ENCODE data around the gene CPT2. TPM values are rescaled to one million over a fixed set of nuclear protein-coding genes. Genes with fewer than 3 reads are reported as not detected.

CPT2 gene
- total RNA-seq, 1 donor from 2014 or later = 15.5 TPM

- no peak overlapping the region for H3K4me3 Mint-ChIP-seq
- H3K27ac Mint-ChIP-seq = no peak overlapping the region
- no peak for DNase-seq (ENCODE audit: low spot score in 2 of 2, unreplicated experiment in 2 of 2)
- no peaks in the 10 kb centered on the region for H3K9me3 Mint-ChIP-seq
- H3K4me1 Mint-ChIP-seq = peaks cover 4% of the 10 kb centered on the region
- TF ChIP-seq CTCF (IDR thresholded peaks at IDR 0.05; ENCODE audit: unreplicated experiment) = no peak
- no peaks in the 10 kb centered on the region for H3K36me3 Mint-ChIP-seq
- H3K27me3 Mint-ChIP-seq (ENCODE audit: low read depth) = peaks cover 26% of the 10 kb centered on the region
Observed at GRCh38 chr1:53174971-53175913, 21.4 kb upstream of the CPT2 start.

DNA sequence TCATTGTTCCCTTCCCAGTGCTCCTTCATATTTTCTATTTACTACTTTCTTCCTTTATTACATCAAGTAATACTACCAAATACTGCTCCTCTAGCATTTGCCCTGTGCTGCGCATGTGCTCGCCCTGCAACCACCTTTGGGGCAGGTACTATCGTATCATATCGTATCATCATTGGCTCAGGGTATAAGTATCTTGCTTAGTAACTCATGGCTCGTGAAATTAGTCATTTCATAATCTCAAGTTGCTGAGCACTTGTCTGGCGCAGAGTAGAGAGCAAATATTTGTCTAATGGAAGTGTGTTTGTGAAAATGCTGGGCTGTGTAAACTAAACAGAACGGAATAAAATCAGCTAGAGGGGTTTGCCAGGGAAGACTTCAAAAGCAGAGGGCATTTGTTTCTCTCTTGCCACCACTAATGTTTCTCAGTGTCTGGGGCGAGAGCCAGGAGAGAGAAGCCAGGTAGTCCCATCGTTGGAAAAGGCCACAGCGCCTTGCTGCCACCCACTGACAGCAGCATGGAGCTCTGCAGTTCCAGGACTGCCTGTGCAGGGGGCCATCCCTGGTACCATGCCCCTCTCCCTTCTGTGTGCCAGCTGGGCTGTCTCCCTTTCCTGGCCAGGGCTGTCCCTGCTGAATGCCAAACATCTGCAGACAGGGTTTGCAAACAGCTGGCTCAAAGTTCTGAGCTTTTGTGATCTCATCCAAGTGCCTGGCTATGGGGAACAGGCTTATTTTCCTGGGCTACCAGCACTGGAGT is 20.0 kb upstream of the CPT2 start:
- no peak for DNase-seq (ENCODE audit: low spot score in 2 of 2, unreplicated experiment in 2 of 2)
- TF ChIP-seq CTCF (IDR thresholded peaks at IDR 0.05; ENCODE audit: unreplicated experiment) = no peak
- H3K27me3 Mint-ChIP-seq (ENCODE audit: low read depth) = peaks cover 28% of the 10 kb centered on the region

DNA sequence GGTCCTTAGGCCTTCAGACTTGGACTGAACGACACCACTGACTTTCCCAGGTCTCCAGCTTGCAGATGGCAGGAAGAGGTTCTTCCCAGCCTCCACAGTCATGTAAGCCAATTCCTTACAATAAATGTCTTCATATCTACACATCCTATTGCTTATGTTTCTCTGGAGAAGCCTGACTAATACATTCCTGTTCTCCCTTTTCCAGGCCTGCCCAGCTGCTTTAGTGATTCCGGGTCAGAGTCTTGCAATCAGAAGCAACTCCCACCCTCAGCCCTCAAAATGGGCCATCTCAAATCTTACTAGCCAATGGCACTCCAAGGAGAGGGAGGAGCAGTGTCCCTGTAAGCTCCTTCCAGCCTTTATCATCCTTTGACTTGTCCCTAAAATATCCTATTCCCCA is 16.4 kb upstream of the CPT2 start:
- Mint-ChIP-seq H3K4me1 (no peaks in the 10 kb centered on the region), H3K36me3 (no peaks in the 10 kb centered on the region), H3K27ac (no peak overlapping the region), H3K27me3 (ENCODE audit: low read depth) (peaks cover 21% of the 10 kb centered on the region), H3K9me3 (no peaks in the 10 kb centered on the region), H3K4me3 (no peak overlapping the region)
- no peak for TF ChIP-seq CTCF (IDR thresholded peaks at IDR 0.05; ENCODE audit: unreplicated experiment)
- DNase-seq (ENCODE audit: low spot score in 2 of 2, unreplicated experiment in 2 of 2) = no peak

More for the DNA sequence above, 20.0 kb upstream of the CPT2 start:
- Mint-ChIP-seq H3K9me3 (no peaks in the 10 kb centered on the region), H3K4me3 (no peak overlapping the region), H3K4me1 (peaks cover 4% of the 10 kb centered on the region), H3K27ac (no peak overlapping the region), H3K36me3 (no peaks in the 10 kb centered on the region)

DNA sequence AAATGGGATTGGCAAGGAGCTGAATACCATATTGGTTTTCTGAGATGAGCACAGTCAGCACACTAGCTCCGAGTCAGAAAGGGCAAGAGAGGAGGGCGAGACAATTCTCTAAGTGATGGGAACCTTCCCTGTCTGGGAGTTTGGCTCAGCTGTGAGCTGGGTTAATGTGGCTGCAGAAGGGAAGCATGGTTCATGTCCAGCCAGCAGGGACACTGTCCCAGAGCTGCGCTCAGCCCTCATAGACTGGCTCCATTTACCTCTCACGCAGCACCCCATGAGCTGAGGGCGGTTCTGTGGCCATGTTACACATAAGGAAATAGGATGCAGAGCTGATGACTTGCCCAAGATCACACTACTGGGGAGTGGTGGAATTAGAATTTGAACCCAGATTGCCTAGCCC is 15.7 kb upstream of the CPT2 start:
- DNase-seq (ENCODE audit: low spot score in 2 of 2, unreplicated experiment in 2 of 2) = no peak
- peaks cover 13% of the 10 kb centered on the region for H3K27me3 Mint-ChIP-seq (ENCODE audit: low read depth)
- TF ChIP-seq CTCF (IDR thresholded peaks at IDR 0.05; ENCODE audit: unreplicated experiment) = no peak
- H3K9me3 Mint-ChIP-seq = no peaks in the 10 kb centered on the region
- no peaks in the 10 kb centered on the region for H3K4me1 Mint-ChIP-seq
- no peak overlapping the region for H3K27ac Mint-ChIP-seq
- H3K36me3 Mint-ChIP-seq = no peaks in the 10 kb centered on the region
- no peak overlapping the region for H3K4me3 Mint-ChIP-seq

- Mint-ChIP-seq H3K27ac (no peak overlapping the region), H3K27me3 (ENCODE audit: low read depth) (peaks cover 14% of the 10 kb centered on the region), H3K9me3 (no peaks in the 10 kb centered on the region), H3K4me1 (no peaks in the 10 kb centered on the region), H3K36me3 (no peaks in the 10 kb centered on the region), H3K4me3 (no peak overlapping the region)
- TF ChIP-seq CTCF (IDR thresholded peaks at IDR 0.05; ENCODE audit: unreplicated experiment) = peak; percentile 96
- DNase-seq (ENCODE audit: low spot score in 2 of 2, unreplicated experiment in 2 of 2) = peak; percentile 71 to 88
Observed at GRCh38 chr1:53182111-53182593, 14.5 kb upstream of the CPT2 start.
